HG02571 (cell line): Measurements from ENCODE around the gene CYP4V2.

Experiments used
- ATAC-seq: cut with Tn5 transposase; IDR thresholded peaks from one replicate; pipeline ENCODE4 v1.9.1; 2021; ENCODE audit warnings: mild to moderate bottlenecking, moderate library complexity; ENCODE audit not compliant: unreplicated experiment

CYP4V2 gene

GRCh38 chr4:186191200-186192065, at the start of gene CYP4V2:
Gene CYP4V2, plus strand, starts transcription at chr4:186191567. Its CDS starts 257 bp downstream, at chr4:186191824.
- ATAC-seq, result peak; percentile 84

GRCh38 chr4:186144198-186144945, 47.0 kb upstream of the CYP4V2 start:
- peak; percentile 44 for ATAC-seq

- ATAC-seq, result peak; percentile 31
Measured at GRCh38 chr4:186144946-186145569, 46.3 kb upstream of the CYP4V2 start.

- ATAC-seq, result no peak
Measured at GRCh38 chr4:186146458-186146857, 44.9 kb upstream of the CYP4V2 start.

- ATAC-seq, result no peak
Measured at GRCh38 chr4:186148336-186148975, 42.9 kb upstream of the CYP4V2 start.

- no peak for ATAC-seq
Measured at GRCh38 chr4:186149872-186150271, 41.5 kb upstream of the CYP4V2 start.

GRCh38 chr4:186150926-186151325, 40.4 kb upstream of the CYP4V2 start:
- ATAC-seq, result peak; percentile 43

- ATAC-seq, result peak; percentile 59
Measured at GRCh38 chr4:186151499-186151898, 39.9 kb upstream of the CYP4V2 start.

- ATAC-seq, result no peak
Measured at GRCh38 chr4:186158021-186158813, 33.1 kb upstream of the CYP4V2 start.

- ATAC-seq, result no peak
Measured at GRCh38 chr4:186158966-186159365, 32.4 kb upstream of the CYP4V2 start.

GRCh38 chr4:186159613-186160012, 31.8 kb upstream of the CYP4V2 start:
- no peak for ATAC-seq

GRCh38 chr4:186161138-186161537, 30.2 kb upstream of the CYP4V2 start:
- peak; percentile 99 for ATAC-seq

GRCh38 chr4:186166852-186167512, 24.4 kb upstream of the CYP4V2 start:
- ATAC-seq, result no peak

- no peak for ATAC-seq
Measured at GRCh38 chr4:186167605-186168004, 23.8 kb upstream of the CYP4V2 start.

- ATAC-seq, result no peak
Measured at GRCh38 chr4:186168750-186169149, 22.6 kb upstream of the CYP4V2 start.

GRCh38 chr4:186169333-186169944, 21.9 kb upstream of the CYP4V2 start:
- ATAC-seq, result no peak

- ATAC-seq, result no peak
Measured at GRCh38 chr4:186169945-186170802, 21.2 kb upstream of the CYP4V2 start.

- ATAC-seq, result no peak
Measured at GRCh38 chr4:186170966-186171365, 20.4 kb upstream of the CYP4V2 start.
